ENCODE data around the gene GRIK4.

The GRIK4 gene

GRCh38 chr11:120867024-120867423 lies 355.5 kb downstream of the GRIK4 start:
- no peak for DNase-seq

GRCh38 chr11:120867531-120867930 lies 356.0 kb downstream of the GRIK4 start:
- no peak for DNase-seq

GRCh38 chr11:120867988-120868387 lies 356.4 kb downstream of the GRIK4 start:
- DNase-seq = no peak

- DNase-seq = no peak
Observed at GRCh38 chr11:120869097-120869496, 357.5 kb downstream of the GRIK4 start.

GRCh38 chr11:120869516-120870011 lies 358.0 kb downstream of the GRIK4 start:
- no peak for DNase-seq

- DNase-seq = no peak
Observed at GRCh38 chr11:120871194-120871593, 359.6 kb downstream of the GRIK4 start.

GRCh38 chr11:120871924-120872323 lies 360.4 kb downstream of the GRIK4 start:
- no peak for DNase-seq

GRCh38 chr11:120873966-120874735 lies 362.6 kb downstream of the GRIK4 start:
- no peak for DNase-seq

- no peak for DNase-seq
Observed at GRCh38 chr11:120875986-120876385, 364.4 kb downstream of the GRIK4 start.

- DNase-seq = no peak
Observed at GRCh38 chr11:120877746-120878365, 366.3 kb downstream of the GRIK4 start.

- DNase-seq = no peak
Observed at GRCh38 chr11:120878781-120879180, 367.2 kb downstream of the GRIK4 start.

- no peak for DNase-seq
Observed at GRCh38 chr11:120880498-120881175, 369.1 kb downstream of the GRIK4 start.

- no peak for DNase-seq
Observed at GRCh38 chr11:120881596-120881995, 370.0 kb downstream of the GRIK4 start.

GRCh38 chr11:120882175-120882574 lies 370.6 kb downstream of the GRIK4 start:
- no peak for DNase-seq

- DNase-seq = no peak
Observed at GRCh38 chr11:120883404-120884080, 372.0 kb downstream of the GRIK4 start.

GRCh38 chr11:120884154-120885020 lies 372.8 kb downstream of the GRIK4 start:
- no peak for DNase-seq

- DNase-seq = no peak
Observed at GRCh38 chr11:120890609-120891320, 379.2 kb downstream of the GRIK4 start.

GRCh38 chr11:120893440-120894201 lies 382.1 kb downstream of the GRIK4 start:
- no peak for DNase-seq

- DNase-seq = no peak
Observed at GRCh38 chr11:120894202-120894985, 382.8 kb downstream of the GRIK4 start.

- no peak for DNase-seq
Observed at GRCh38 chr11:120896687-120897086, 385.1 kb downstream of the GRIK4 start.
